HepG2 (cell line): Measurements from ENCODE around the gene EYA2. TPM values are rescaled to one million over a fixed set of nuclear protein-coding genes. Genes with fewer than 3 reads are reported as not detected.

Experiments used
- ATAC-seq: fragments of 200-7000 bp; cut with Tn5 transposase; 3 replicates; pipeline ENCODE4 v1.9.1; 2020; ENCODE audit warnings: mild to moderate bottlenecking, moderate library complexity
- BruUV-seq: library from RNA; stranded (reverse); fragments of 400-500 nt; replicated peaks from 2 replicates; lab custom pipeline; 2021; lab: Mats Ljungman, UMichigan
- CTCF ChIA-PET: fragments of 300-600 bp; formaldehyde crosslinking; extraction: SDS; loops from one replicate; lab custom pipeline; 2021; ENCODE audit warnings: low total read pairs, inconsistent platforms, low intra/inter-chr PET ratio; lab: Yijun Ruan, JAX
- POLR2A ChIA-PET: fragments of 350-600 bp; sonication (Branson Sonifier 250); formaldehyde crosslinking; loops from one replicate; lab custom pipeline; 2020; ENCODE audit warnings: antibody characterized with exemption, inconsistent platforms; lab: Yijun Ruan, JAX
- DNase-seq: peaks from one replicate; pipeline ENCODE4 v3.0.0-alpha.2; 2015; ENCODE audit warnings: low spot score
- FAIRE-seq: peaks from 3 replicates; lab custom pipeline; 2011; peaks lifted over from hg19 to GRCh38; lab: Jason Lieb, UNC
- H2AFZ ChIP-seq: one replicate; pipeline ENCODE4 v1.6.1; 2011; ENCODE audit warnings: low read length, inconsistent platforms
- H3K27ac ChIP-seq: fragments of 300-600 bp; 3 replicates; pipeline ENCODE4 v1.8.0; 2011; ENCODE audit warnings: mixed run types, mild to moderate bottlenecking, mixed read lengths, low read length, inconsistent platforms; ENCODE audit not compliant: insufficient read depth; ENCODE audit errors: extremely low read length
- H3K27me3 ChIP-seq, 2 experiments: fragments of 200-600 bp in 1 of 2; 2 replicates in 1 of 2; 3 replicates in 1 of 2; pipeline versions ENCODE4 v1.6.0 to v1.8.0; 2011; ENCODE audit warnings: low read length in 2 of 2, mild to moderate bottlenecking in 2 of 2, moderate library complexity in 2 of 2, inconsistent platforms in 1 of 2; ENCODE audit not compliant: insufficient read depth in 2 of 2, control insufficient read depth in 1 of 2
- H3K36me3 ChIP-seq, 2 experiments: fragments of 200-600 bp in 1 of 2; replicated peaks in 1 of 2; 2 replicates in 1 of 2; 3 replicates in 1 of 2; pipeline versions ENCODE4 v1.5.1 to v1.8.0; 2011; ENCODE audit warnings: low read length in 2 of 2, inconsistent platforms in 1 of 2; ENCODE audit not compliant: insufficient read depth in 2 of 2, control insufficient read depth in 1 of 2
- H3K4me1 ChIP-seq: 2 replicates; pipeline ENCODE4 v1.5.1; 2012; ENCODE audit warnings: low read length, inconsistent platforms; ENCODE audit not compliant: insufficient read depth
- H3K4me2 ChIP-seq: 2 replicates; pipeline ENCODE4 v1.6.0; 2011; ENCODE audit warnings: low read depth, low read length, inconsistent platforms
- H3K4me3 ChIP-seq, 3 experiments: fragments of 200-600 bp in 1 of 3; sonication (generic), shearing (Covaris generic) in 1 of 3; replicated peaks in 1 of 3; 2 replicates each; pipeline ENCODE4 v1.5.1; 2011 to 2016; ENCODE audit warnings: low read length in 3 of 3, inconsistent platforms in 2 of 3, low read depth in 2 of 3, mild to moderate bottlenecking in 2 of 3, control low read depth in 1 of 3, mixed read lengths in 1 of 3; ENCODE audit not compliant: insufficient read depth in 1 of 3
- H3K79me2 ChIP-seq: one replicate; pipeline ENCODE4 v1.6.1; 2011; ENCODE audit warnings: low read length, inconsistent platforms; ENCODE audit not compliant: insufficient read depth
- H3K9ac ChIP-seq: 2 replicates; pipeline ENCODE4 v1.6.0; 2011; ENCODE audit warnings: mild to moderate bottlenecking, low read depth, low read length, inconsistent platforms; ENCODE audit not compliant: insufficient read depth
- H3K9me3 ChIP-seq: 2 replicates; pipeline ENCODE4 v1.5.1; 2012; ENCODE audit warnings: mild to moderate bottlenecking, low read length
- H4K20me1 ChIP-seq: 2 replicates; pipeline ENCODE4 v1.6.0; 2011; ENCODE audit warnings: inconsistent platforms, mild to moderate bottlenecking, low read length, moderate library complexity; ENCODE audit not compliant: insufficient read depth
- CCAR2 ChIP-seq: fragments of 200-400 bp; formaldehyde crosslinking; optimal IDR thresholded peaks from 2 replicates; pipeline ENCODE3; 2018; ENCODE audit warnings: low read depth, mild to moderate bottlenecking, low read length, moderate library complexity
- HOXD1 ChIP-seq: sonication (generic); formaldehyde crosslinking; IDR thresholded peaks from 2 replicates; pipeline ENCODE4 v1.5.0; 2020; ENCODE audit warnings: missing genetic modification reagents
- JUN ChIP-seq: sonication (generic); formaldehyde crosslinking; IDR thresholded peaks from 2 replicates; pipeline ENCODE4 v1.4.0; 2020; ENCODE audit warnings: mild to moderate bottlenecking, missing genetic modification reagents
- KIAA2018 ChIP-seq: sonication (generic); formaldehyde crosslinking; IDR thresholded peaks from 2 replicates; pipeline ENCODE4 v1.5.0; 2020; ENCODE audit warnings: mild to moderate bottlenecking, missing genetic modification reagents, borderline replicate concordance
- MXI1 ChIP-seq: IDR thresholded peaks from 3 replicates; pipeline ENCODE4 v1.6.1; 2012; ENCODE audit warnings: low read depth, low read length, inconsistent platforms, borderline replicate concordance
- NPAS2 ChIP-seq: sonication (generic); formaldehyde crosslinking; IDR thresholded peaks from 2 replicates; pipeline ENCODE4 v1.8.0; 2022; ENCODE audit warnings: mild to moderate bottlenecking, missing genetic modification reagents, borderline replicate concordance
- RBM22 ChIP-seq: fragments of 200-400 bp; formaldehyde crosslinking; optimal IDR thresholded peaks from 2 replicates; pipeline ENCODE3; 2017; ENCODE audit warnings: mild to moderate bottlenecking, low read length, moderate library complexity
- SMAD3 ChIP-seq: sonication (generic); formaldehyde crosslinking; IDR thresholded peaks from 2 replicates; pipeline ENCODE4 v1.4.0; 2020; ENCODE audit warnings: missing genetic modification reagents
- TBP ChIP-seq: sonication (generic); formaldehyde crosslinking; IDR thresholded peaks from 2 replicates; pipeline ENCODE4 v1.5.0; 2020; ENCODE audit warnings: missing genetic modification reagents
- ZNF574 ChIP-seq: sonication (generic); formaldehyde crosslinking; IDR thresholded peaks from 2 replicates; pipeline ENCODE4 v1.4.0; 2020; ENCODE audit warnings: missing genetic modification reagents
- WGBS: methylation state at CpG from one replicate; pipeline ENCODE4 v1.1.6; 2017; ENCODE audit warnings: low lambda C conversion rate; 5-methylcytosine and 5-hydroxymethylcytosine counted together
- in situ Hi-C: cut with HindIII; loops from 2 replicates; pipeline ENCODE4 v1.10.0; 2017; ENCODE audit warnings: low pct_unique_long_range_greater_than_20kb; ENCODE audit not compliant: extremely low pct_ligation_motif_present
- intact Hi-C: fragments of 100-400 bp; cut with micrococcal nuclease; formaldehyde crosslinking; loops from one replicate; pipeline ENCODE4 v1.10.0; 2022; ENCODE audit not compliant: unreplicated experiment
- polyA plus RNA-seq, 8 experiments: library from polyadenylated mRNA; depleted of rRNA in 3 of 8; stranded (reverse) in 7 of 8; unstranded in 1 of 8; fragments of >200 nt; fragmentation: Illumina TruSeq in 4 of 8; extraction: Trizol in 4 of 8; gene quantifications; 2 replicates each; pipeline versions ENCODE4 v1.2.1 to v1.2.3, GENCODE V29; 2011 to 2016; ENCODE audit warnings: low read depth in 4 of 8, missing spikeins in 1 of 8, mixed read lengths in 1 of 8; ENCODE audit not compliant: insufficient read depth in 1 of 8
- total RNA-seq, 5 experiments: library from RNA; depleted of rRNA; stranded (reverse); fragments of >200 nt; fragmentation: Illumina TruSeq; extraction: Trizol; gene quantifications; 2 replicates each; pipeline ENCODE4 v1.2.3, GENCODE V29; 2016; ENCODE audit warnings: low read depth in 1 of 5
- TF ChIP-seq, protein P1 (sequence below): sonication (generic); formaldehyde crosslinking; IDR thresholded peaks from 2 replicates; pipeline ENCODE4 v1.8.1; 2023; ENCODE audit warnings: missing genetic modification reagents, mild to moderate bottlenecking, borderline replicate concordance
- TF ChIP-seq, protein P2 (sequence below), 2 experiments: fragments of 450-650 bp in 1 of 2; sonication (generic) in 1 of 2; formaldehyde crosslinking; IDR thresholded peaks; 2 replicates each; pipeline versions ENCODE4 v1.5.0 to v1.8.0; 2020 to 2022; ENCODE audit warnings: mild to moderate bottlenecking in 1 of 2, missing genetic modification reagents in 1 of 2

The EYA2 gene
- total and polyA plus RNA-seq, 2 of the 13 experiments (the other 11 are each of a cell fraction or from before 2014, with no cell fraction given), result not detected

GRCh38 chr20:47063407-47063806, 168.8 kb downstream of the EYA2 start (continued):
- TF ChIP-seq CCAR2, result no peak
- no peak for TF ChIP-seq SMAD3
- TF ChIP-seq HOXD1 (CRISPR knock-in tag), result no peak
- TF ChIP-seq, protein P1, sequence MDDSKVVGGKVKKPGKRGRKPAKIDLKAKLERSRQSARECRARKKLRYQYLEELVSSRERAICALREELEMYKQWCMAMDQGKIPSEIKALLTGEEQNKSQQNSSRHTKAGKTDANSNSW, result no peak
- TF ChIP-seq ZNF574 (CRISPR knock-in tag), result no peak
- TF ChIP-seq, protein P2, sequence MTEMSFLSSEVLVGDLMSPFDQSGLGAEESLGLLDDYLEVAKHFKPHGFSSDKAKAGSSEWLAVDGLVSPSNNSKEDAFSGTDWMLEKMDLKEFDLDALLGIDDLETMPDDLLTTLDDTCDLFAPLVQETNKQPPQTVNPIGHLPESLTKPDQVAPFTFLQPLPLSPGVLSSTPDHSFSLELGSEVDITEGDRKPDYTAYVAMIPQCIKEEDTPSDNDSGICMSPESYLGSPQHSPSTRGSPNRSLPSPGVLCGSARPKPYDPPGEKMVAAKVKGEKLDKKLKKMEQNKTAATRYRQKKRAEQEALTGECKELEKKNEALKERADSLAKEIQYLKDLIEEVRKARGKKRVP (CRISPR knock-in tag; IDR thresholded peaks at IDR 0.05), result no peak
- no peak for TF ChIP-seq TBP (CRISPR knock-in tag)

DNA sequence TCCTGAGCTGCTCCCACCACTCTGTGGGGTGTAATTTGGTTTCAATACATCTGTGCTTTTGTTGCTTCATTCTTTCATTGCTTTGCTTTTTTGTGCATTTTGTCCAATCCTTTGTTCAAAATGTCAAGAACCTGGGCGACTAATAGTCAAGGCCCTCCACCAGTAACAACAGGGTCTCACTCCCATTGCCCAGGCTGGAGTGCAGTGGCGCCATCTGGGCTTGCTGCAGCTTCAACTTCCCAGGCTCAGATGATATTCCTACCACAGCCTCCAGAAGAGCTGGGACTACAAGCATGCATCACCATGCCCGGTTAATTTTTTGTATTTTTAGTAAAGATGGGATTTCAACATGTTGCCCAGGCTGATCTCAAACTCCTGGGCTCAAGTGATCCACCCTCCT, 169.2 kb downstream of the EYA2 start:
- no peak overlapping the region for H3K9ac ChIP-seq
- CTCF ChIA-PET, result no interaction called here
- POLR2A ChIA-PET, result no interaction called here
- no peak overlapping the region for H3K27ac ChIP-seq
- no peak for FAIRE-seq
- peaks cover 30% of the 10 kb centered on the region for H3K9me3 ChIP-seq
- no peak for DNase-seq
- no peak for ATAC-seq
- no peak overlapping the region for H3K4me3 ChIP-seq
- BruUV-seq, result no TSS peak
- intact Hi-C loops (no loop called here), in situ Hi-C loops (no loop called here)
- no peaks in the 10 kb centered on the region for H3K79me2 ChIP-seq
- no peak overlapping the region for H3K4me2 ChIP-seq
- H3K4me1 ChIP-seq, result no peaks in the 10 kb centered on the region
- H3K27me3 ChIP-seq, result peaks cover 3 to 22% of the 10 kb centered on the region in 2 experiments; a peak in 2 of 5 replicates
- no peaks in the 10 kb centered on the region for H4K20me1 ChIP-seq
- H3K36me3 ChIP-seq, result no peaks in the 10 kb centered on the region
- H2AFZ ChIP-seq, result no peak overlapping the region
- WGBS, result 3% methylated on average over 3 of the region's 3 CpGs
- TF ChIP-seq KIAA2018 (CRISPR knock-in tag) (no peak), MXI1 (no peak), JUN (CRISPR knock-in tag) (no peak), NPAS2 (no peak), RBM22 (no peak)
